Cerebellar cortex (tissue), 1 donor: ENCODE measurements around the gene KCNQ2.

Source experiments
- DNase-seq: peaks from one replicate; pipeline ENCODE4 v3.0.0-alpha.2; 2015; ENCODE audit warnings: low spot score

The KCNQ2 gene

GRCh38 chr20:63356931-63357879 lies 115.2 kb downstream of the KCNQ2 start:
- DNase-seq = no peak

GRCh38 chr20:63356511-63356910 lies 115.9 kb downstream of the KCNQ2 start:
- no peak for DNase-seq

GRCh38 chr20:63355781-63356295 lies 116.6 kb downstream of the KCNQ2 start:
- no peak for DNase-seq

- DNase-seq = no peak
Observed at GRCh38 chr20:63354636-63355350, 117.7 kb downstream of the KCNQ2 start.

GRCh38 chr20:63352811-63353221 lies 119.6 kb downstream of the KCNQ2 start:
- no peak for DNase-seq

- no peak for DNase-seq
Observed at GRCh38 chr20:63351811-63352591, 120.5 kb downstream of the KCNQ2 start.

- DNase-seq = no peak
Observed at GRCh38 chr20:63351326-63351700, 121.1 kb downstream of the KCNQ2 start.

- no peak for DNase-seq
Observed at GRCh38 chr20:63350597-63351325, 121.7 kb downstream of the KCNQ2 start.
